Measurements from ENCODE around the gene CRYGN. TPM values are rescaled to one million over a fixed set of nuclear protein-coding genes. Genes with fewer than 3 reads are reported as not detected.

The CRYGN gene
- total RNA-seq, 1 donor from 2014 or later, result not detected

DNA sequence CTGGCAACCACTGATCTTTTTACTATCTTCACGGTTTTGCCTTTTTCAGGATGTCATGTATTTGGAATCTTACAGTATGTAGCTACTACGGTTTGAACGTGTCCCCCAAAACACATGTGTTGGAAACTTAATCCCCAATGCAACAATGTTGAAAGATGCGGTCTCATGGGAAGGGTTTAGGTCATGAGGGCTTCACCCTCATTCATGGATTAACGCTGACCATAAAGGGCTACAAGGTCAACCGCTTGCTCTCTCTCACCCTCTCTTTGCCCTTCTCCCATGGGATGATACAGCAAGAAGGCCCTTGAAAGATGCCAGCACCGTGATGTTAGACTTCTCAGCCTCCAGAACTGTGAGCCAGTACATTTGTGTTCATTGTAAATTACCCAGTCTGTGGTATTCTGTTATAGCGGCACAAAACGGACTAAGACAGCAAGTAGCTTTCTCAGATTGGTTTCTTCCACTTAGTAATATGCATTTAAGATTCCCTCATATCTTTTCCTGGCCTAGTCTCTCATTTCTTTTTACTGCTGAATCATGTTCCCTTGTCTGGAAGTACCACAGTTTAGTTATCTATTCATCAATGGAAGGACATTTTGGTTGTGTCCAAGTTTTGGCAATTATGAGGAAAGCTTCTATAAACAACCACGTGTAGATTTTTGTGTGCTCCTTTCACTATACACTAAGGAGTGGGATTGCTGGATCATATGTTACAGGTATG, 3.0 kb upstream of the CRYGN start:
- no peak for DNase-seq (ENCODE audit: extremely low read depth, low read depth, low spot score)

DNA sequence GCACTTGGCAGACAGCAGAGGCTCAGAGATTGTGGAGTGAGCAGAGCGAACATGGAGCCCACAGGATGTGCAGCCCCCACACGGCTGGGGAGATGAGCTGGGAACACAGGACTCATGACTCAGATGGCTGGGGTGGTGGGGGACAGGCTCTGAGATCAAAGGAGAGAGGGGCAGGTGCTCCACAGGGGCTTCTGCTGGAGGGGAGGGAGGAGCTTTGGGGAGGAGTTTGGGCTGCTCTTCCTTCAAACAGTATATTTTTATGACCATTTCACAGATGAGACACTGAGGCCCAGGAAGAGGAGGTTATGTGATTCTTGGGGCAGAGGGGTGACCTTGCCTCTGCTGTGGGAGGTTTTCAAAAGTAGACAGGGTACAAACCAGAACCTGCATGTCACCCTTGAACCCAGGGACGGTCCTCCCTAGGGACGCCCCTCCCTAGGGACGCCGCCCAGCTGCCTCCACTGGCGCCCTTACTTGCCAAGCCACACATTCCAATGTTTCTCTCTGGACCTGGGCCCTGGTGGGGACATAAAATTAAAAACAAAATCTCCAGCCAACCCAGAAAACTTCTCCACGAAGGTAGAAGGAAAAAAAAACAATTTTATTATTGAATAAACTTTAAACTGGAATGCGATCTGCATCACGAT, 981 bp upstream of the CRYGN start:
- DNase-seq (ENCODE audit: extremely low read depth, low read depth, low spot score), result no peak

DNA sequence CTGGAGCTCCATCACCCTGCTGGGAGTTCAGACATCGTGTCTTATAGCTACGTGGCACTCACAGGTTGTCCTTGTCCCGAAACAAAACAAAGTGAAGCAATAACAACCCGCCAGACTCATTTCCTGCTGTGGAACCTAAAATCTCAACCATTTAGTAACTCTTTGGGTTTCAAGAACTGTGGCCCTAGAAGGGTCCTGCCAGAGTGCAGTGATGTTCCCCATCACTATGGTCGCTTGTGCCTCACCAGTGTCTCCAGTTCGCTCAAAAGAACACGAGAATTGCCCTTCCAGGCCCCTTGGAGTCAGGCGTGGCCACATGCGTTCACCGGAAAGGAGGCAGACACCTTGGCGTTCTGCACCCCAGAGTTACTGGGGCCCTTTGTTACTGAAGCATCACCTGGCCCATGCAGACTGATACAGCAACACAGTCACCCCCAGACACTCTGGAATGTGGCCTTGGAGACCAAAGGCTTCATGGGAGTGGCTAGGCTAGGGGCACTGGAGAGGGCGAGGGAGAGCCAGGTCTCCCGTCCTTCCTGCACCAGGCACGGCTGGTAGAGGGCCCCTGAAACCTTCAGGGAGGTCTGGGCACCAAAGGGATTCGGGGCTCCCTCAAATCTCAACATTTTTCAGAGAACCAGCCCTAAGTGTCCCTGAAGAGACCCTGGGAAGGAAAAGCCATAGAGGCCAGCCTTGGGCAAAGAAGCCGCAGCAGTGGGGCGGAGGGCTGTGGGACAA, 908 bp downstream of the CRYGN start:
- no peak for DNase-seq (ENCODE audit: extremely low read depth, low read depth, low spot score)

DNA sequence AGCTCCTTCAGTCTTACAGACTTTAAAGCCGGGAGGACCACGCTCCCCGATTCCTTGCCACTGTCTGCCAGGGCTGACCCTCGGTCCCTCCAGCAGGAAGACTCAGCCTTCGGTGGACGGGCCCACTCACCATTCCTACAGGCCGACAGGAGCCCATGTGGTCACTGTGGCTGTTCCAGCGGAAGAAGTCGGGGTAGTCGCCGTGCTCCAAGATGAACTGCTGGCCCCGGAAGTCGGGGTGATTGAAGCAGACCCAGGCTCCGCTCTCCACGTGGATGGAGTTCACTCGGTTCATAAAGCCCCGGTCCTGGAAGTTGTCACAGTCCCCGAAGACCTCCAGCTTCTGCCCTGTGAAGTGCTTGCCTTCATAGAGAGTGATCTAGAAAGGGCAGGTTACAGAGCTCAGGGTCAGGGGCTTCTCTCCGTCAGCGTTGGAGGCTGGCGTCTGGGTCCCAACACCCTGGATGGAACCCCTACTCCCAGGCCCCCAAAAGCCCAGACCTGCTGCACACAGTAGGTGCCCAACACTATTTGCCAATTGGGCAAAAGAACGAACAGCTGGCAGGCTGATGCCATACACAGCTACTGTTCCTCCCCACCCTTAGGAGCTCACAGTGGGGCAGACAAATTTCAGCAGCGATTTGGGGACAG, 1.9 kb downstream of the CRYGN start:
- no peak for DNase-seq (ENCODE audit: extremely low read depth, low read depth, low spot score)

DNA sequence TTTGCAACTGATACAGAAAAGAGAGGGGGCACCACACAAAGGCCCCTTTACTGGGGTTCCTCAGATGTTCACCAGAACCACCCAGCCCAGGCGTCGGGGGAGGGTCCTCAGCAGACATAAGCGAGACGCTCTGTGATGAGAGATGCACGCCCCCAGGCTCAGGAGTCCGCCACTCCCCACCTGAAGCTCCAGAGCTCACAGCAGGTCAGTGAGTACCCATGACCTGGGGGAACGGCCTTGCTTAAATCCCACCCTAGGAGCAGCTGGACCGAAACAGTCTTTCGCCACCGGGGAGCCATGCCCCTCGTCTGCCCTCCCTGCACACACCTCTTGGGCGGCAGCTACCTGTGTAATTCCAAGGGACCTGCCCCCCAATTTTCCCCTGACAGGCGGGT, 2.8 kb downstream of the CRYGN start:
- DNase-seq (ENCODE audit: extremely low read depth, low read depth, low spot score), result no peak

DNA sequence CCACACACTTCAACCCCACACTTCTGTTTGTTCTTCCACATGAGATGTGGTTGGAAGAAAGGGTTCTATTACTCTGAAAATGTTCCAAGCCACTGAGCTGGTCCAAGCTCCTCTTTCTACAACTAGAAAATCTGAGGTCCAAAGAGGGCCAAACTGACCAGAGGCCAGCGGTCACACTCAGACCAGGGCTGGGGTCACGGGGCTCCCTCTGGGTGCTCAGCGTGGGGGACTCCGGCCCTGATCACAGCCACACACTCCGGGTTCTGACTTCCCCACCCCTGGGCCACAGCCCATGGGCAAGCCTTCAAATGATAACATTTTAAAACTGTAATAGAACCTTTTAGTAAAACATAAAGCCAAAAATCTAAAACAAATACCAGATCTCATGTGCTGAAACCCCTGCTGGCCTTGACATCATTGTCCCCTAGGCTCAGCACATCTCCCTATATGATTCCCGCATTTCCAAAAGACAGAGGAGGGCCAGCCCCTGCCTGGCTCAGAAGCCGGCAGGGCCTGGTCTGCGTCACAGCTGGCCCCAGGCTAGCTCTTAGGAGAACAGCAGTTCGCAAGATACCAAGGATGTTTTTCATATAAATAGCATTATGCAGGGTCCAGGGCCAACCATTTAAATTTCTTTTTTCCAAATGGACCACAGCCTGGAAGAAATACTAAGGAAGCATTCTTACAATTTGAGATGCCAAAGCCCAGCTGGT, 3.3 kb downstream of the CRYGN start:
- DNase-seq (ENCODE audit: extremely low read depth, low read depth, low spot score), result no peak

DNA sequence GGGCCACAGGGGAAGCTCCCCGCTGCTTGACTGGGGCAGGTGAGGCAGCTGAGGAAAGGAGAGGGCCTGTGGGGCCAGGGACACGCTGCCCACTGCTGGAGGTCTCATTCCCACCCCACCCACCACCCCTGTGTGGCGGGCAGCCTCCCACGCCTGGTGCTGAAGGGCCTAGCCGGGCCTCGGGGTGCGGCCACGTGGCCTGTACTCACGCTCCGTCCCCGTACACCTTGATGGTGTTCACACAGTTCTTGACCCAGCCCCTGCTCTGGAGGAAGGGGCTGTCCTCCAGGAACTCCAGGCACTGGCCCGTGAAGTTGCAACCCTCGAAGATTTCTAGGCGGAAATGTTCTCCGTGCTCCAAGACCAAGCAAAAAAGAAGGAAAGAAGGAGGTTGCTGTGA, 4.0 kb downstream of the CRYGN start:
- DNase-seq (ENCODE audit: extremely low read depth, low read depth, low spot score), result no peak

DNA sequence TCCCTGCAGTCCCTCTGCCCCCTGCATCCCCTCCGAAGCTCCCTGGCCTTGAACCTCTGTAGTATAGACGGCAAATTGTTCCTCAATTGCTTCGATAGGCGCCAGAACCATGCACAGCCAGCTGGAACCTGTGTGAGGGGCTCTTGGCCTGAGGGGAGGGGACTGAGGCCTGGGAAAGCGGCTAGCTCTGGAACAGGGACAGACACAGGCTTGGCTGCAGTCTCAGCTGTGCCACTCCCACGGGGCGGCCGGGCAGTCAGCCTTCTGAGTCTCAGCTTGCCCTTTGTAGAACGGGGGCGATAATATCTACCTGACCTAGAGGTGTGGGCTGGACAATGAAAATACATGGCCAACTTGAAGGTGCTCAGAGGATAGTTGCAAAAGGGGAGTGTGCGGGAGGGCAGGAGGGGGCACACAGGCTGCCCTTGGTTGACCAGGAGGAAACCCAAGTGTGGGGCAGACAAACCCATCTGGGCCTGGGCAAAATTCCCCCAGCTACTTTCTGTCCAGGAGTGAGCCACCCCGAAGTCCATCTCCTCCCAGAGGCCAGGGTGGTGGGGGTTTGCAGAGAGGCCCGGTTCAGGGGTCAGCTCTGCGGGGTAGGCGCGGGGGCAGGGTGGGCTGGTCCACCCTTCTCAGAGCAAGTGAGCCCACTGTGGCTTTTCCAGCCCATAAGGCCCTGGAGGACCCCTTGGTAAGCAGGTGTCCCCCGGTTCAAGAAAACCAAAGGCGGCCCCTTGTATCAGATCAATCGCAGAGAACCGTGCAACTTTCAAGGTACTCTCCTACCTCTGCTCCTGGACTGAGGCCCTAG, 4.6 kb downstream of the CRYGN start:
- DNase-seq (ENCODE audit: extremely low read depth, low read depth, low spot score), result no peak

DNA sequence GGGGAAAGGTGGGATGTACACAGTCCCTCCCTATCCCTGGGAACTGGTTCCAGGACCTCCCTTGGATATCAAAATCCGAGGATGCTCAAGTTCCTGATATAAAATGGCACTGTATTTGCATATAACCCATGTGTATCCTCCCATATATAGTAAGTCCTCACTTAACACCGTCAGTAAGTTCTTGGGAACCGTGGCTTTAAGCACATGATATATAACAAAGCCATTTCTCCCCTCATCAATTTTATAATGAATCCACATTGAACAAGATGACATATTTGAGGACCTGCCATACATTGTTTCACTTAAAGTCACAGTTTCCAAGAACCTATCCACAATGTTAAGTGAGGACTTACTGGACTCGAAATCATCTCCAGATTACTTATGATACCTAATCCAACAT, 5.4 kb downstream of the CRYGN start:
- no peak for DNase-seq (ENCODE audit: extremely low read depth, low read depth, low spot score)

DNA sequence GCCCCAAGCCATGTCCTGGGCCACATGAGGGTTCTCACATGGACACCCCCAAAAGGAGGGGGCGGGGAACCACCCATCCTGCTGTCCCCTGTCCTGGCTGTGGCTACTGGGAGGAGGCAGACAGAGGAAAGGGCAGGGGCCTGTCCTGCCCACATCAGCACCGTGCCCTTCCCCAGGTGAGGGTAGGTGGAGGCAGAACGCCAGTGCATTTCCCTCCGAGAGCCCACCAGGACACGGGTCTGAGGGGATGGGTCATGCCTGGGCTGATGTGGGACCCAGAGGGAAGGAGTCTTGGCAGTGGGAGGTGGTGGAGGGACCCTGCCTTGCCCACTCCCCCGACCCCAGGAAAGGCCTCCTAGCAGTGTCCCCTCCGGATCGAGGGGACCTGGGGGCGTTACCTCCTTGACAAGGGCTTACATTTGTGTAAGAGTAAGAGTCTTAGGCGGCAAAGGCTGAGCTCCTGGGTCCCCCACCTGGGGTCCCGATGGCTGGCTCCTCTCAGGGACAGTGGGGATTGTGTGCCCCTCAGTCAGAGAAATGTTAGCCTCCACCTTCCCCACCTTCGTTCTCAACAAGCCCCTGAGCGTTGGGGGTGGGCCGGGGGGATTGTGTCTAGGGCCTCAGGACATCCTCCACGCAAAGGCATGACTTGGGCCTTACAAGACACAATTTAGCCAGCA, 6.1 kb downstream of the CRYGN start:
- no peak for DNase-seq (ENCODE audit: extremely low read depth, low read depth, low spot score)

DNA sequence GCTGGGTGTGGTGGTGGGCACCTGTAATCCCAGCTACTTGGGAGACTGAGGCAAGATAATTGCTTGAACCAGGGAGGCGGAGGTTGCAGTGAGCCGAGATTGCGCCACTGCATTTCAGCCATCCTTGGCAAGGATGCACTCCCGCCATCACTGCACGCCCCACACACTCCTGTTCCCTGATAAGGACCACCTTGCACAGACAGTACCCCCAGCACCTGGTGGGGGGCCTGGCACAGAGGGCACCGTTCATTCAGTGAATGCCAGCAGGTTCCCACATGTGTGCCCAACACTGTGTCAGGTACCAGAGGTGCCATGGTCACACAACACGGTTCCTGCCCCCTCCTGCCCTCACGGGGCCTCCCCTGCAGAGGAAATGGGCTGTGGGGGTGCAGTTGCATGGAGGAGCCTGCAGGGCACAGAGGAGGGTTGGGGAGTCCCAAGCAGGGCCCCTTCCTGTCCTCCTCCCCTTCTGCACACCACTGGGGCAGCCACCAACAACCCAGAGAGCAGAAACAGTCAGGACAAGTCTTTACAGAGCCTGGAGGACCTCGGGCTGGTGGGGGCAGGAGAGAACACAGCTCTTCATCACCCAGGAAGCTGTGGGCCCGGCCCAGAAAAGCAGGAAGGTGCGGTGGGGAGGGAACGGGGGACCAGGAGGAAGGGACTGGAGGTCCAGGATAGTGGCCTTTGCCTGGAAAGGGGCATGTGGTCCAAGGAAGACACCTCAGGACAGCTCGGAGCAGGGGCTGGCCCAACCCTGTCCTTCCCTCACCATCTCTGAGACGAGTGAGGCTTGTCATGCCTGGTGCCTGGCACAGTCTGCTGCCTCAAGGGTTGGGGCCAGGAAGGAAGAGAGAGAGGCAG, 7.1 kb downstream of the CRYGN start:
- no peak for DNase-seq (ENCODE audit: extremely low read depth, low read depth, low spot score)

DNA sequence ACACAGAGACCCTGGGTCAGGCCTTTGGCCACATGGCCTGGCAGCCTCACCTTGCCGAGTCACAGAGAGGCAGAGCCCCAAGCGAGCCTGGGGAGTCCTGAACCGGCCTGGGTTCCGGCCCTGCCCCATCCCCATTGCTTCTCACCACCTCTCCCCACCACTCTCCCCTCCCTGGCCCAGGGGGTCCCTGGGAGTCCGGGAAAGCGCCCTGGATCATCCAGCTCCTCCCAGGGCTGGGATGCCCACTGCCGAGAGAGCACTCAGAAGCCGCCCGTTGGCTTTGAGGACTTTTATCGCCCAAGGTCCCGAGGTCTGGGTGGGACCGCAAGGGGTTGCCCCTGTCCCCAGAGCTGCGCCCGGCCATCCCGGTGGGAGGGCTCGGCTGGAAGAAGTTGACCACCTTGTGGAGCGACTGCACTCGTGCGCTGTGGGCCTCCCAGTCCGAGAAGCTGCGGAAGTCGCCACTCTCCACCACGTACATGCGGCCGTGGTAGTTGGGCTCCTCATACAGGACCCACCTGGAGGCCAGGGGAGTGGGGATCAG, 8.1 kb downstream of the CRYGN start:
- no peak for DNase-seq (ENCODE audit: extremely low read depth, low read depth, low spot score)

DNA sequence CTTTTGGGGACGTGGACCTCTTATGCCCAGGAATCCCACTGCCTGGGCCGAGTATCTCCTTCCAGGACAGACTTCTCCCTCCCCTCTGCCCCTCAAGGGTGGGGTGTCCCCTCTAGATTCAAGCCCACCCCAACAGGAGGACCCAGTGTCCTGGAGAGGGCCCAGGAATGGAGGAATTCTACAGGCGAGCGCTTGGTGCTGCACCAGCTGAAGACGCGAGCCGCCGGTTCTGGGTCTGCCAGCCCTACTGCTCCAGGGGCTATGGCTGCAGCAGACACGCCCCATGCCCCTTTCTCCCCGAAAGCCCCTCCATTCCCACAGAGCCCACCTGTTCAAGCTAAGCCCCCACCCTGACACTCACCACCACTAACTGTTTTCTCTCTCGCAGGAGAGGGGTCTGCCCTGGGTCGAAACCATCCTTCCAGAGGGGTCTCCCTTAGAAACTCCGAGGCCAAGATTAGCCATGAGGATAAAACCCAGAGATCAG, 8.6 kb downstream of the CRYGN start:
- DNase-seq (ENCODE audit: extremely low read depth, low read depth, low spot score), result no peak

DNA sequence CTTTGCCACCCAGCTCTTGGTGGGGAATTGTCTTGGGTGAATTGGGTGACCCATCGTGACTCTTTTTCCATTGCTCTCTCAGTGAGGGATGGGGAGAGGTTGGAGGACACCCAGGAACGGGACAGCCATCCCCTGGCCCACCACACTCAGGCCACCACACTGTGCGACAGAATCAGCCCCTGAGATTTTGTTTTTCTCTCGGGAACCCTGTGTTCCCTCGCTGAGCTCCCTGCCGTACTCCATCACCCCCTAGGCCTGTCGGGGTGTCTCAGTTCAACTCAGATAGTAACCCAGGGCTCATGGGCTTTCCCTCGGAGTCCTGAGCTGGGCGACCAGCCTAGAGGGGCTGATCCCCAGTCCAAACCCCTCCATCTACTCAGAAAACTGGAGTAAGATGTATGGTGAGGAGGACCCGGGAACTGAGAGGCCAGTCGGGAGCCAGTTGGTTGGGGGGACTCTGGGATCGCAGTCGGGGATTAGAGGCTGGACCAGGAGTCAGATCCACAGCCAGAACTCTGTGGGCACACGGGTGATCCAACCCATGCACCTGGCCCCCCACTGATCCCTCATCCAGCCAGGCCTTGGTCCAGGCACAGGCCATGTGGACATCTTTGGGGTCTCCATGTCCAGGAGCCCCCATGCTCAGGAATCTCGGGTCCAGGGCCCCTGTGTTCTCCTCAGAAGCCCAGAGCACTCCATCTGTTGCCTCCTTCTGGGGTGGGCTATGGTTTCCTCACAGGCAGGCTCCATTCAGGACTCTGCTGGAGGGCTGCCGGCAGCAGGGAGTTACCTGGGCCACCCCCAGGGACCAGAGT, 9.3 kb downstream of the CRYGN start:
- no peak for DNase-seq (ENCODE audit: extremely low read depth, low read depth, low spot score)

DNA sequence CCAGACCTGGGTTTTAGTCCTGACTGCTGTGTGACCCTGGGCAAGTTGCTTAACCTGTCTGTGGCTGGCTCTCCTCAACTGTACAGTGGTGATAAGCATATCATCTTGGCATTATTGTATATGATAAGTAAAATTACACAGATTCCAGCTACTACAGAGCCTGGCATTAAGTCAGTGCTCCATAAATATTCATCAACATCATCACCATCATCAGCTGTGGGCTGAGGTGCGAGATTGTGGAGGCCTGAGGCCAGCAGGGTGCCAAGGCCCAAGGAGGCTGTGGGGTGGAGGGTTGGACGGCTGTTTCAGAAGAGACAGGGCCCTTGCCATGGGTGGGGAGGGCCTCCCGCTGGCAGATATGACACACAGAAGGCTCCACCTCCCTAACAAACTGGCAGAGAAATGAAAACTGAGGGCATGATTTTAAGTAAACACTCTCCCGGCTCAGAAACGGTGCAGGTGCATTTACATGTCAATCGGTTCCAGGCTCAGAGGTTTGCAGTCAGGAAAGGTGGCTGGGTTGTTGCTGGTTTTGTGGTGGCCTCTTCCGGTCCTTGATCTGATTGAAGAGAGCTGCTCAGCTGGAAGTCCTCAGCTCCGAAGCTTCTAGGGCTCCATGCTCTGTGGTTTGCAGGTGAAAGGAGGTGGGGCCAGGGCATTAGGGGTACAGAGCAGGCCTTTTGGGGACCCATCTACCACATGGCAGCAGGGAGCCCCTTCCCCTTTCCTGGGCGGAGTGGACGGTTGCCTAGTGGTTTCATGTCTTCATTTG, 10.2 kb downstream of the CRYGN start:
- DNase-seq (ENCODE audit: extremely low read depth, low read depth, low spot score), result no peak

DNA sequence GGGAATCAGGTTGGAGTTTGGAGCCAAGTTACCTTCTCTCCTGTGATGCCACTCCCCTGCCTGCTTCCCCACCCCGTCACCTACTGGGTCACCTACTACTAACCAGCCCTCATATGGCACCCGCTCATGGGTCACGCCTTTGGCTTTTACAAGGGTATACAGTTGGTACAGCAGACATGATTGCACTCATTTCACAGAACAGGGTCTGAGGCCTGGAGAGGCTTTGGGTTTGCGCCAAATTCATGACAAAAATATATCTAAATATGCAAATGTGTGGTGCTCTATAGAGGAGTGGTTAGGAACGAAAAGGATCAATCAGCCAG, 10.7 kb downstream of the CRYGN start:
- no peak for DNase-seq (ENCODE audit: extremely low read depth, low read depth, low spot score)
